Suppressor macrophage treated with lipopolysaccharide for 1 hour (primary cell): ENCODE results near the gene SOD1.
"Not testable (repeated sequence)": the region's sequence is repeated elsewhere in the genome, so short reads cannot be mapped to it uniquely, and the experiment has no call there.

ENCODE experiments used
- DNase-seq, 3 donors: peaks; one replicate each; pipeline ENCODE4 v3.0.0-alpha.2; 2020 to 2022

SOD1 gene

DNA sequence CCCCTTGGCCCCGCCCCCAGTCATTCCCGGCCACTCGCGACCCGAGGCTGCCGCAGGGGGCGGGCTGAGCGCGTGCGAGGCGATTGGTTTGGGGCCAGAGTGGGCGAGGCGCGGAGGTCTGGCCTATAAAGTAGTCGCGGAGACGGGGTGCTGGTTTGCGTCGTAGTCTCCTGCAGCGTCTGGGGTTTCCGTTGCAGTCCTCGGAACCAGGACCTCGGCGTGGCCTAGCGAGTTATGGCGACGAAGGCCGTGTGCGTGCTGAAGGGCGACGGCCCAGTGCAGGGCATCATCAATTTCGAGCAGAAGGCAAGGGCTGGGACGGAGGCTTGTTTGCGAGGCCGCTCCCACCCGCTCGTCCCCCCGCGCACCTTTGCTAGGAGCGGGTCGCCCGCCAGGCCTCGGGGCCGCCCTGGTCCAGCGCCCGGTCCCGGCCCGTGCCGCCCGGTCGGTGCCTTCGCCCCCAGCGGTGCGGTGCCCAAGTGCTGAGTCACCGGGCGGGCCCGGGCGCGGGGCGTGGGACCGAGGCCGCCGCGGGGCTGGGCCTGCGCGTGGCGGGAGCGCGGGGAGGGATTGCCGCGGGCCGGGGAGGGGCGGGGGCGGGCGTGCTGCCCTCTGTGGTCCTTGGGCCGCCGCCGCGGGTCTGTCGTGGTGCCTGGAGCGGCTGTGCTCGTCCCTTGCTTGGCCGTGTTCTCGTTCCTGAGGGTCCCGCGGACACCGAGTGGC, at the start of gene SOD1:
TSS of gene SOD1 (plus strand) at position 158 of the 723 bp plus-strand sequence. CDS start at position 235, 77 bp downstream.
- DNase-seq: peak; percentile 95 to 98 (median 98)

DNA sequence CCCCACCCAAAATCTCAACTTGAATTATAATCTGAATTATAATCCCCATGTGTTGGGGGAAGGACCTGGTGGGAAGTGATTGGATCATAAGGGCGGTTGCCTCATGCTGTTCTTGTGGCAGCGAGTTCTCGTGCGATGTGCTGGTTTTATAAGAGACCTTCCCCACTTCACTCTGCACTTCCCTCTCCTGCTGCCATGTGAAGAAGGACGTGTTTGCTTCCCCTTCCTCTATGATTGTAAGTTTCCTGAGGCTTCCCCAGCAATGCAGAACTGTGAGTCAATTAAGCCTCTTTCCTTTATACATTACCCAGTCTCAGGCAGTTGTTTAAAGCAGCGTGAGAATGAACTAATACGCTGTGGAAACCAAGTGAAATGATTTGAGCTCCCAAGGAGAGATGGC, 48.0 kb upstream of the SOD1 start:
- DNase-seq: no peak

DNA sequence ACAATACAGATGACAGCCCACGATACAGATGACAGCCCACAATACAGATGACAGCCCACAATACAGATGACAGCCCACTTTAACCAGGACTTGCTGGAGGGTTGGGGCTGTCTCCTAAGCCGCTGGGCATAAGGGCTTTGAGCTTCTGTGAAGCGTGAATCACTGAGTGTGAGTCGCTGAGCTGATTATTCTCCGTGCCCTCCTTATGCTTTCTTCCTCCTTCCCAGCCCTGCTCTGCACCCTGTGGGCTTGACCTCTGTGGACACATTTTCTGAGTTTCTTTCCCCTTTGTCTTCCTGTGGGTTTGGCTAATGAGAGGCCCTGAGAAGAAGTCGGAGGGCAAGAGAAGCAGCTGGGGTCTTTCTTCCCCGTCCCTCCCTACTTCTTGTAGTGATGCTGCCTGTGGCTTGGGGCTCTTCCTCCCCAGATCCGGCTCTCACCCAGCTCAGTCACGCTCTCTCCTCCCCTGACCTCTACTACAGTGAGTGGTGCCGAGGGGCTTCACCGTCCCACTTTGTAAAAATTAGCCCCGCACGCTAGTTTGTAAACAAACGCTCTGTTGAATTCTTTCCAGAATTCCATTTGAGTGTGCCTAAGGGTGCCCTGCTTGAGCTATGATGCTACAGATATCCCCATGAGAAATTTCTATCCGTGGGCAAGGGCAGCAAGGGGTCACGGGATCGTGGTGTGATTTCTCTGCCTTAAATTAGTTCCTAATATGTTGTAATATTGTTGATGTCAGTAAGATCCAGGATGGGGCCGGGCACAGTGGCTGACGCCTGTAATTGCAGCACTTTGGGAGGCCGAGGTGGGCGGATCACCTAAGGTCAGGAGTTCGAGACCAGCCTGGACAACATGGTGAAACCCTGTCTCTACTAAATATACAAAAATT, 46.4 kb upstream of the SOD1 start:
- peak; percentile 83 for DNase-seq

DNA sequence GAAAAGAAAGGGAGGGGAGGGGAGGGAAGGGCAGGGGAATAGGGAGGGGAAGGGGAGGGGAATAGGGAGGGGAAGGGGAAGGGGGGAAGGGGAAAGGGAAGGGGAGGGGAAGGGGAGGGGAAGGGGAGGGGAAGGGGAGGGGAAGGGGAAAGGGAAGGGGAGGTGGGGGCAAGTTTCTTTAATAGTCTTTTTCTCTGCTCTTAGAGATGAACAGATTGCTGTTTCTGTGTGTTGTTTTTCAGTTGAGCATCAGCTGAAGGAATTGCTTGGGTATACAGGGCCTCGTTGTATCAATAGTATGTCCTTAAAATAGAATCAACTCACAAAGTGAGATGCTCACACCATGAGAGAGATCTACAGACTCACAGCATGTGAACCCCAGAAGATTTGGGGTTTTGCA, 44.8 kb upstream of the SOD1 start:
- no peak for DNase-seq

DNA sequence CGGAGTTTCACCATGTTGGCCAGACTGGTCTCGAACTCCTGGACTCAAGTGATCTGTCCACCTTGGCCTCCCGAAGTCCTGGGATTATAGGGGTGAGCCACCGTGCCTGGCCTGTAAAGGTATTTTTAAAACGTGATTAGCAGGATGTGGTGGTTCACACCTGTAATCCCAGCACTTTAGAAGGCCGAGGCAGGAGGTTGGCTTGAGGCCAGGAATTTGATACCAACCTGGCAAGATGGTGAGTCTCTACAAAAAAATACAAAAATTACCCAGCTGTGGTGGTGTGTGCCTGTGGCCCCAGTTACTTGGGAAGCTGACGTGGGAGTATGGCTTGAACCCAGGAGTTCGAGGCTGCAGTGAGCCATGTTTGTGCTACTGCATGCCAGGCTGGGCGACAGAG, 43.3 kb upstream of the SOD1 start:
- DNase-seq: no peak

DNA sequence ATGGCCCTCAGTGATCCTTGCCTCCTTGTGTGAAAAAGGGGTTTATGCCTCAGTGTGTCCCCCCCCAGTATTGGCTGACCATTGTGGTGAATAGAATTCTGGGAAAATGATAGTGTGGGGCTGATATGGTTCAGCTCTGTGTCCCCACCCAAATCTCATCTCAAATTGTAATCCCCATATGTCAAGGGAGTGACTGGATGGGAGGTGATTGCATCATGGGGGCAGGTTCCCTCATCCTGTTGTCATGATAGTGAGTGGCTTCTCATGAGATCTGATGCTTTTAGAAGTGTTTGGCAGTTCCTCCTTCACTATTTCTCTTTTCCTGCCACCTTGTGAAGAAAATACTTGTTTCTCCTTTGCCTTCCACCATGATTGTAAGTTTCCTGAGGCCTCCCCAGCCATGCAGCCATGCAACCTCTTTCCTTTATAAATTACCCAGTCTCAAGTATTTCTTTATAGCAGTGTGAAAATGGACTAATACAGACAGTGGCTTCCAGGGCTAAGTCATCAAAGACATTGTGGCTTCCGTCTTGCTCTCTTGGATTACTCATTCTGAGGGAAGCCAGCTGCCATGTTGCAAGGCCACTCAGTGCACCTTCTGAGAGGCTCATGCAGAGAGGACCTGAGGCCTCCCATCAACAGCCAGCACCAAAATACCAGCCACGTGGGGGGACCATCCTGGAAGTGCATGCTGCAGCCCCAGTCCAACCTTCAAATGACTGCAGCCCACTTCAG, 40.6 kb upstream of the SOD1 start:
- DNase-seq: no peak

DNA sequence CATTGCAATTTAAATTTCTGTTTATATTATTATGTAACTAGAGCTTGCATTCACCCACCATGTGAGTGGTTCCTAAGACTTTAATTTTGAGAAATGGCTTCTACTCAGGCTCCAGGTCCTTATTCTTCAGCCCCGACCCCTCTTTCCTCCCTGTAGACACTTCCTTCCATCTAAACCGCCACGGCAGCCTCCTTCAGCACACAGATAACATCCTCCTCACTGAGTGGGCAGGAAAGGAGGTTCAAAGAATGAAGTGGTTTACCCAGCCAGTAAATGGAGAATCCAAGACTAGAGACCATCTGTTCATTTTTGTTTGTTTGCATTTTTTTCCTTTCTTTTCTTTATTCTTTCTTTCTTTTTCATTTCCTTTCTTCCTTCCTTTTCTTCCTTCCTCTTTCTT, 37.1 kb upstream of the SOD1 start:
- no peak for DNase-seq

DNA sequence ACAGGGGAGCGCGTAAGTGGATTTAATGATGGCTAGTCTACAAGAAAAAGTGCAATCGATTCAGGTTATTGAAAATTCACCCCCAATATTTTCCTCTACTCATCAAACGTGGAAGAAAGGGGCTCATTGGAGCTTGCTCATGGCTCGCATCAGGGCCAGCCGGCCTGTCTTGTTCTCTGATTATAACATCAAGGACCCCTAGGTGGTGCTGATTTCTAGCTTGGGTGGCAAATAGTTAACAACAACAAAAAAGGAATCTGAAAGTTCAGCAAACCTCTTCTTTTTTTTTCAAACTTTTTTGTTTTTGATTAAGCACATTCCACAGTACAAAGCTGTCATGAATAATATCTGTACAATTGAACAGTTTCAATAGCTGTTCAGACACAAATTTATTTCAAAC, 35.8 kb upstream of the SOD1 start:
- no peak for DNase-seq

DNA sequence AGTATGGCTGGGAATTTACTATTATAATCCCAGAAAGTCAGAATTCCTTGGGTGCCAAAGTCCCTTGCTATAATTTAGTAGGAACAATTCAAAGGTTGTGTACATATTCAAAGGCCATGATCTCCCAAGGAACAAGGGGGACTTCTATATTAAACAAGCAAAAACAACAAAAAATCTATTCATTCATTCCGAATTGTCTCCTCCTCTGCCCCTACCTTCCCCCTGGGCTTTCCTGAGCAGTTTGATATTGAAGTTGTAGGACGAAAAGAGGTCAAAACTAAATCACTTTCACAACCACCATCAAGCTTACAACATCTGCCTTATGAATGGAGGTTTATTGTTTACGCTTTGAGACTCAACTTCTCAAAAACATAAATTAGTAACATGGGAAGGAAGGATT, 35.3 kb upstream of the SOD1 start:
- no peak for DNase-seq

DNA sequence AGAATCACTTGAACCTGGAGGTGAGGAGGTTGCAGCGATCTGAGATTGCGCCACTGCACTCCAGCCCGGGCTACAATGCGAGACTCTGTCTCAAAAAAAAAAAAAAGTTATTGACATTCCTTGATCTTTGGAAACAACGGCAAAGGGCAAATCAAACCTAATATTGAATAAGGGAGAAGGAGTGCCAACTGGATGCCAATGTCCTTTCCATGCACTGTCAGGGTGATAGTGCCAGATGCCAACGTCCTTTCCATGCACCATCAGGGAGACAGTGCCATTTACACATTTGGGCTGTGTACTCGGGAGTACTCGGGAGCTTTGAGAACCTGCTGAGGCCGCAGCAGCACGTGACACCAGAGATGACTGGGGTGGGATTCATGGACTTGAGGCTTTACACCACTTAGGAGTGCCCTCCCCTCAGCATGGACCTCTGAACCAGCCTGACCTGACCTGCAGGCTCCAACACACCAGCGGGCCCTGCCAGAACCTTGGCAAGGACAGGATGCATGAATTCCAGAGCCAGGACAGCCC, 34.5 kb upstream of the SOD1 start:
- no peak for DNase-seq

DNA sequence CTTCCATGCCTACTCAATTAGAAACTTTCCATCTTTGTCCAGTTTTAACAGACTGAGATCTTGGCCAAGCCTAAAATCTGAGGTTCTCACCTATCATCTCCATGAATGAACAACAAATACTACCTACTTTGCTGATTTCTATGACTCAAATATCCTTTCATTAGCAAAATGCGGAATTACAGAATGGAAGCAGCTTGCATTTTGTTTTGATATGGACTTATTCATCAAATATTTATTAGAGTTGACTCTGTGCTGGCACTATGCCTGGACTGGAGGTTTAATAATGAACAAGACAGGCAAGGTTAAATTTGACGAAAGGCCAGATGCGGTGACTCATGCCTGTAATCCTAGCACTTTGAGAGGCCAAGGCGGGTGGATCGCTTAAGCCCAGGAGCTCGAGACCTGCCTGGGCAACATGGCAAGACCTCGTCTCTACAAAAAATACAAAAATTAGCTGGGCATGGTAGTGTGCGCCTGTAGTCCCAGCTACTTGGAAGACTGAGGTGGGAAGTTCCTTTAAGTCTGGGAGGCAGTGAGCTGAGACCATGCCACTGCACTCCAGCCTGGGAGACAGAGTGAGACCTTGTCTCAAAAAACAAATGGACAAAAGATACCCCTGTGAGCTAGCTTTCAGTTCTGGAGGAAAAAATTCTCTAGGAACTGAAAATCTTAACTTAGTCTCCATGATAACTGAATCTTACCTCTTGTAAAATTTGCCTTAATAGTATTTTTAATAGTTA, 29.4 kb upstream of the SOD1 start:
- DNase-seq: no peak

DNA sequence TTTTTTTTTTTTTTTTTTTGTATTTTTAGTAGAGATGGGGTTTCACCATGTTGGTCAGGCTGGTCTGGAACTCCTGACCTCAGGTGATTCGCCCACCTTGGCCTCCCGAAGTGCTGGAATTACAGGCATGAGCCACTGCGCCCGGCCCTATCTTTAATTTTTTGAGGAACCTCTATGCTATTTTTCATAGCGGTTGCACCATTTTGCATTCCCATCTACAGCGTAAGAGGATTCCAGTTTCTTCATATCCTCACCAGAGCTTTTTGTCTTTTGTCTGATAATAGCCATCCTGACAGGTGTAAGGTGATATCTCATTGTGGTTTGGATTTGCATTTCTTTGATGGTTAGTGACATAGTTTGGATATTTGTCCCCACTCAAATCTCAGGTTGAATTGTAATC, 27.6 kb upstream of the SOD1 start:
- not testable (repeated sequence) for DNase-seq

DNA sequence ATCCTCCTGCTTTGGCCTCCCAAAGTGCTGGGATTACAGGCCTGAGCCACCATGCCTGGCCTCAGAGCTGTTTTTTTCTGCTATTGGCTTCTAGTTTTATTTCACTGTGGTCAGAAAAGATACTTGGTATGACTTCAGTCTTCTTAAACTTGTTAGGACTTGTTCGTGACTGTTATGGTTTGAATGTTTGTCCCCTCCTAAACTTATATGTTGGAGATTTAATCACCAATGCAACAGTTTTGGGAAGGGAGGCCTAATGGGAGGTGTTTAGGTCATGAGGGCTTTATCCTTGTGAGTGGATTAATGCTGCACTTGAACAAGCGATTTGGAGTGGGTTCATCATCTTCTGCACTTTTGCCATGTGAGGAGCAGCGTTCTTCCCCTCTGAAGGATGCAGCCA, 24.5 kb upstream of the SOD1 start:
- no peak for DNase-seq

DNA sequence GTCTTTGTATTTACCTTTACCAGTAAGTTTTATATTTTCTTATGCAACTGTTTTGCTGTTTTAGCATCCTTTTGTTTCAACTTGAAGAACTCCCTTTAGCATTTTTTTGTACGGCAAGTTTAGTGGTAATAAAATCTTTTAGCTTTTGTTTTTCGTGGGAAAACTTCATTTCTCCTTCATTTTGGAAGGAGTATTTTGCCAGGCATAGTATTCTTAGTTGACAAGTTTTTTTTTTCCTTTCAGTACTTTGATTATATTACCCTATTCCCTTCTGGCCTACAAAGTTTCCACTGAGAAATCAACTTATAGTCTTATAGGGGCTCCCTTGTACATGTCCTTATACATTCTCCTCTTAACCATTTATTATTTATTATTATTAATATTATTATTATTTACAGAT, 22.6 kb upstream of the SOD1 start:
- DNase-seq: no peak

DNA sequence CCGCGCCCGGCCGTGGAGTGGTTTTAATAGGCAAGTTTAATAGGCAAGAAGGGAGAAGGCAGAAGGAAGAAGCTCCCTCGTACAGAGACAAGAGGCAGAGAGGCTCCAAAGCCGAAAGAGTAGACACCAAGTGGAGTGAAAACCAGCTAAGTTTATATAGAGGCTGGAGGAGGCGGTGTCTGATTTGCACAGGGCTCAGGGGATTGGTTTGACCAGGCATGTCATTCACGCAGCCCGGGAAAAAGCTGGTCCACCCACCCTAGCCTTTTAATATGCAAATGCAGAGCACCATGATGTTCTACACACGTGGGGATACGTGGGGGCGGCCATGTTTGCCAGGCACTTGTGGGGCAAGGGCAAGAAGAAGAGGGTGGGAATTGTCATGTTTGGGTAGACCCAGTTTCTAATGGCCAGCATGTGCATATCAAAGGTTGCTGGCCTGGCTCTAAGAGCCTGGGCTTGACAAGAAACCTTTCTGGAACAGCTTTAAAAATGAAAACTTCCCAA, 18.0 kb upstream of the SOD1 start:
- DNase-seq: no peak

DNA sequence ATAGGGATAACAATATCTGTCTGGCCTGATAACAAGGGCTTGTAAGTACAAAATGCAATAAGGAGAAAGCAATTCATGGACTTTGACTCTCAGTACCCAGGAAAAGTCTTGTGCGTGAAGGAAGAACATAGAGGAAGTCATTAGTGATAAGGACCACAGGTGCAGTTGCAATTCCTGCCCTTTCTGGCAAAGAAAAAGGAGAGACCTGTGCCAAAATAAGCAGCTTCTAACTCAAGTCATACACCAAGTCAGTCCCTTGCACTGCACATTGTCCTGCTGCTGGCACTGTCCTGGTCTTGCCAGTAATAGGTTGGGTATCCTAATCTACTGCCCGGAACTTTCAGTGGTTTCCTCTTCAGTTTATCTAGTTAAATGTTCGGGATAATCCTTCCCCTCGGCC, 14.8 kb upstream of the SOD1 start:
- DNase-seq: no peak

DNA sequence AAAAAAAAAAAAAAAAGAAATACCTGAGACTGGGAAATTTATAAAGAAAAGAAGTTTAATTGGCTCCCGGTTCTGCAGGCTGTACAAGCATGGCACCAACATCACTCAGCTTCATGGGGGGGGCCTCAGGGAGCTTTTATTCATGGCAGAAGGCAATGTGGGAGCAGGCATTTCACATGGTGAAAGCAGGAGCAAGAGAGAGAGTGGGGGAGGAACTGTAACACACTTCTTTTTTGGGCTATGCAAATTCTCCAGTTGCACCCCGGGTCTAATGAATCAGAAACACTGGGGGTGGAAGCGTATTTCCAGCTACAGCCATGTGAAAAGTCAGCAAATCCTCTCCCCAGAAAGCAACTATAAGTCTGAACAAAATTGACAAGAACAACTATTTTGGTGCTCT, 11.8 kb upstream of the SOD1 start:
- DNase-seq: no peak

DNA sequence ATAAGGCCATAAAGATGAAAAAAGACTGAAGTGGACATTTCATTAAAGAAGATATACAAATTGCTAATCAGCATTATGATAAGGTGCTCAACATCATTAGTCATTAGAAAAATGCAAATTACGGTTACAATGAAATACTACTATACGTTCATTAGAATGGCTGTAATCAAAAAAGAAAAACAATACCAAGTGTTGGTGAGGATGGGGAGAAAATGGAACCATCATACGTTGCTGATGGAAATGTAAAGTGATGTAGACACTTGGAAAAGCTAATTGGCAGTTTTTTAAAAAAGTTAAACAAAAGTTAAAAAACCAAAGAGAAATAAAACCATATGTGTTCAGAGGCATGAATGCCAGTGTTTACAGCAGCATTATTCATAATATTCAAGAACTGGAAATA, 8.6 kb upstream of the SOD1 start:
- no peak for DNase-seq

DNA sequence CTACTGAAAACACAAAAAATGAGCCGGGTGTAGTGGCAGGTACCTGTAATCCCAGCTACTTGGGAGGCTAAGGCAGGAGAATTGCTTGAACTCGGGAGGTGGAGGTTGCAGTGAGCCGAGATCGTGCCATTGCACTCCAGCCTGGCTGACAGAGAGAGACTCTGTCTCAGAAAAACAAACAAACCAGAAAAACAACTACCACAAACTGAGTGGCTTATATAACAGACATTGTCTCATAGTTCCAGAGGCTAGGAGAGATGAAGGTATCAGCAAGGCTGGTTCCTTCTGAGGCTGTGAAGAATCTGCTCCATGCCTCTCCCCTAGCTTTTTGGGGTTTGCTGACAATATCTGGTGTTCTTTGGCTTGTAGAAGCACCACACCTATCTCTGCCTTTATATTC, 8.0 kb upstream of the SOD1 start:
- DNase-seq: not testable (repeated sequence)

DNA sequence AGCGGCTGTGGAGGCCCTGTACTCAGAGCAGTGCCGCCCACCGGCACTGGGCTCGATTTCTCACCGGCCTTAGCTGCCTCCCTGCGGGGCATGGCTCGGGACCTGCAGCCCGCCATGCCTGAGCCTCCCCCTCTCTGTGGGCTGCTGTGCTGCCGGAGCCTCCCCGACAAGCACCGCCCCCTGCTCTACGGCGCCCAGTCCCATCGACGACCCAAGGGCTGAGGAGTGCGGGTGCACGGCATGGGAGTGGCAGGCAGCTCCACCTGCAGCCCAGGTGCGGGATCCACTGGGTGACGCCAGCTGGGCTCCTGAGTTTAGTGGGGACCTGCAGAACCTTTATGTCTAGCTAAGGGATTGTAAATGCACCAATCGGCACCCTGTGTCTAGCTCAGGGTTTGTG, 5.2 kb upstream of the SOD1 start:
- no peak for DNase-seq

DNA sequence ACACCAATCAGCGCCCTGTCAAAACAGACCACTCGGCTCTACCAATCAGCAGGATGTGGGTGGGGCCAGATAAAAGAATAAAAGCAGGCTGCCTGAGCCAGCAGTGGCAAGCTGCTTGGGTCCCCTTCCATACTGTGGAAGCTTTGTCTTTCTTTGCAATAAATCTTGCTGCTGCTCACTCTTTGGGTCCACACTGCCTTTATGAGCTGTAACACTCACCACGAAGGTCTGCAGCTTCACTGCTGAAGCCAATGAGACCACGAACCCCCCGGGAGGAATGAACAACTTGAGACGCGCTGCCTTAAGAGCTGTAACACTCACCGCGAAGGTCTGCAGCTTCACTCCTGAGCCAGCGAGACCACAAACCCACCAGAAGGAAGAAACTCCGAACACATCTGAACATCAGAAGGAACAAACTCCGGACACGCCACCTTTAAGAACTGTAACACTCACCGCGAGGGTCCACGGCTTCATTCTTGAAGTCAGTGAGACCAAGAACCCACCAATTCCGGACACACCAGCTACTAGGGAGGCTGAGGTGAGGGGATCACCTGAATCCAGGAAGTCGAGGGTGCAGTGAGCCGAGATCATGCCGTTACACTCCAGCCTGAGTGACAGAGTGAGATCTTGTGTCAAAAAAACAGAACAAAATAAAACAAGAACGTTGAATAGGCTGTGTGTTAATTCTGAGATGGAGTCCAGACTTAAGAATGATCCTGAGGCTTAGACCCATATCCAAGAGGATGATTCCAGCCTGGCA, 4.5 kb upstream of the SOD1 start:
- DNase-seq: not testable (repeated sequence)
